ENCODE measurements around the gene ADRB2. TPM values are rescaled to one million over a fixed set of nuclear protein-coding genes. Genes with fewer than 3 reads are reported as not detected.

Gene ADRB2
- total and polyA plus RNA-seq, 2 of the 13 experiments (the other 11 are each of a cell fraction or from before 2014, with no cell fraction given), result not detected

DNA sequence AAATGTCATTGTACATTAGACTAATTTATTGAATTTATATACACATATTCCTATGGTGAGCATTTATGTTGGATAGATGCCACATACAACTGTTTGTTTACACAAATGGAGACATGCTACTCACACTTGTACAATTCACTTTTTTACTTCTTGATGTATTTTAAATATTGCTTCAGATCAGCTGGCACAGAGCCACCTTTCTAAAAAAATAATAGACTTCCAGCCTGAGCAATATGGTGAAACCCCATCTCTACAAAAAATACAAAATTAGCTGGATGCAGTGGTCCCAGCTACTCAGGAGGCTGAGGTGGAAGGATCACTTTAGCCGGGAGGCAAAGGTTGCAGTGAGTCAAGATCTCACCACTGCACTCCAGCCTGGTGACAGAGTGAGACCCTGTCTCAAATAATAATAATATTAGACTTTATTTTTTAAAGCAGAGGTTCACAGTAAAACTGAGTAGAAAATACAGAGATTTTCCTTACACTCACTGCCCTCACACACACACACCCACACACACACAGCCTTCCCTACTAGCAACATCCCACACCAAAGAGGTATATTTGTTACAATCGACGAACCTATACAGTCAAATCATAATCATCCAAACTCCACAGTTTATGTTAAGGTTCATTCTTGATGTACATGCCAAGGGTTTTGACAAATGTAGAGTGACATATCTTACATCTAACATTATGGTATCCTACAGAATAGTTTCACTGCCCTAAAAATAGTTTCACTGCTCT is 16.5 kb upstream of the ADRB2 start:
- BruUV-seq (replicated peaks), result no TSS peak
- 42% methylated on average over 3 of the region's 3 CpGs for WGBS (ENCODE audit: low lambda C conversion rate)
- no peaks in the 10 kb centered on the region for H3K36me3 ChIP-seq (replicated peaks in 1 of 2; ENCODE audit: control insufficient read depth in 1 of 2, insufficient read depth in 2 of 2, low read length in 2 of 2)
- no peaks in the 10 kb centered on the region; a peak in 1 of 5 replicates for H3K27me3 ChIP-seq (ENCODE audit: control insufficient read depth in 1 of 2, insufficient read depth in 2 of 2, low read length in 2 of 2)
- no peak overlapping the region for H3K9ac ChIP-seq (ENCODE audit: insufficient read depth, low read depth, low read length)
- ChIA-PET CTCF (ENCODE audit: low intra/inter-chr PET ratio, low total read pairs) (no interaction called here), POLR2A (no interaction called here)
- no peak overlapping the region for H3K27ac ChIP-seq (ENCODE audit: extremely low read length, insufficient read depth, low read length)
- no peak for DNase-seq (ENCODE audit: low spot score)
- H3K9me3 ChIP-seq (ENCODE audit: low read length), result no peaks in the 10 kb centered on the region
- TF ChIP-seq ZNF552 (CRISPR knock-in tag; IDR thresholded peaks at IDR 0.05; ENCODE audit: borderline replicate concordance) (no peak), XBP1 (CRISPR knock-in tag; IDR thresholded peaks at IDR 0.05) (no peak), MEF2D (CRISPR knock-in tag; IDR thresholded peaks at IDR 0.05) (no peak)
- intact Hi-C loops (cut with micrococcal nuclease; ENCODE audit: unreplicated experiment) (no loop called here), in situ Hi-C loops (cut with HindIII; ENCODE audit: extremely low pct_ligation_motif_present, low pct_unique_long_range_greater_than_20kb) (no loop called here)
- ATAC-seq, result no peak
- H3K4me1 ChIP-seq (ENCODE audit: insufficient read depth, low read length), result no peaks in the 10 kb centered on the region
- no peak for FAIRE-seq
- H3K79me2 ChIP-seq (ENCODE audit: insufficient read depth, low read length), result no peaks in the 10 kb centered on the region
- H3K4me3 ChIP-seq (replicated peaks in 1 of 3; ENCODE audit: insufficient read depth in 1 of 3, low read depth in 2 of 3, low read length in 3 of 3), result peak overlapping the region in 2 of 3 experiments; percentile 30 to 51; a peak in 3 of 6 replicates
- no peak overlapping the region for H2AFZ ChIP-seq (ENCODE audit: low read length)
- H4K20me1 ChIP-seq (ENCODE audit: insufficient read depth, low read length), result no peaks in the 10 kb centered on the region
- peak overlapping the region; percentile 62 for H3K4me2 ChIP-seq (ENCODE audit: low read depth, low read length)

DNA sequence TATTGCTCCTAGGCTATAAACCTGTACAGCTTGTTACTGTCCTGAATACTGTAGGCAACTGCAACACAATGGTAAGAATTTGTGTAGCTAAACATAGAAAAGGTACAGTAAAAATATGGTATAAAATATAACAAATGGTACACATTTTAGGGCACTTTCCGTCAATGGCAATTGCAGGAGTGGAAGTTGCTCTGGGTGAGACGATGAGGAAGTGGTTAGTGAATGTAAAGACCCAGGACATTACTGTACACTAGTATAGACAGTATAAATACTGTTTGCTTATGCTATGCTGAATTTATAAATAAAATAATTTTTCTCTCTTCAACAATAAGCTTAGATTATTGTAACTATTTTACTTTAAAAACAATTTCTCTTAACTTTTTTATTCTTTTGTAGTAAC is 15.6 kb upstream of the ADRB2 start:
- TF ChIP-seq ZFP37 (CRISPR knock-in tag; IDR thresholded peaks at IDR 0.05; ENCODE audit: borderline replicate concordance), result no peak
- no peak for TF ChIP-seq FOXP1 (IDR thresholded peaks at IDR 0.05)
- TF ChIP-seq FOXP1 (CRISPR knock-in tag; IDR thresholded peaks at IDR 0.05), result no peak
- no peak for TF ChIP-seq NCOR1 (IDR thresholded peaks at IDR 0.05; ENCODE audit: borderline replicate concordance, low read length)
- no peak for TF ChIP-seq ISX (CRISPR knock-in tag; conservative IDR thresholded peaks at IDR 0.05)
- TF ChIP-seq JUNB (CRISPR knock-in tag; IDR thresholded peaks at IDR 0.05; ENCODE audit: borderline replicate concordance), result no peak
- TF ChIP-seq, protein P1, sequence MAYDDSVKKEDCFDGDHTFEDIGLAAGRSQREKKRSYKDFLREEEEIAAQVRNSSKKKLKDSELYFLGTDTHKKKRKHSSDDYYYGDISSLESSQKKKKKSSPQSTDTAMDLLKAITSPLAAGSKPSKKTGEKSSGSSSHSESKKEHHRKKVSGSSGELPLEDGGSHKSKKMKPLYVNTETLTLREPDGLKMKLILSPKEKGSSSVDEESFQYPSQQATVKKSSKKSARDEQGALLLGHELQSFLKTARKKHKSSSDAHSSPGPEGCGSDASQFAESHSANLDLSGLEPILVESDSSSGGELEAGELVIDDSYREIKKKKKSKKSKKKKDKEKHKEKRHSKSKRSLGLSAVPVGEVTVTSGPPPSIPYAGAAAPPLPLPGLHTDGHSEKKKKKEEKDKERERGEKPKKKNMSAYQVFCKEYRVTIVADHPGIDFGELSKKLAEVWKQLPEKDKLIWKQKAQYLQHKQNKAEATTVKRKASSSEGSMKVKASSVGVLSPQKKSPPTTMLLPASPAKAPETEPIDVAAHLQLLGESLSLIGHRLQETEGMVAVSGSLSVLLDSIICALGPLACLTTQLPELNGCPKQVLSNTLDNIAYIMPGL (CRISPR knock-in tag; IDR thresholded peaks at IDR 0.05; ENCODE audit: borderline replicate concordance in 1 of 2, low read depth in 1 of 2), result no peak
- DNase-seq (ENCODE audit: low spot score) (no peak), ATAC-seq (no peak), FAIRE-seq (no peak)
- Histone ChIP-seq H3K4me2 (ENCODE audit: low read depth, low read length) (no peak overlapping the region), H3K79me2 (ENCODE audit: insufficient read depth, low read length) (no peaks in the 10 kb centered on the region), H3K4me1 (ENCODE audit: insufficient read depth, low read length) (no peaks in the 10 kb centered on the region), H3K4me3 (replicated peaks in 1 of 3; ENCODE audit: insufficient read depth in 1 of 3, low read depth in 2 of 3, low read length in 3 of 3) (no peak overlapping the region), H4K20me1 (ENCODE audit: insufficient read depth, low read length) (no peaks in the 10 kb centered on the region), H3K9ac (ENCODE audit: insufficient read depth, low read depth, low read length) (no peak overlapping the region), H3K9me3 (ENCODE audit: low read length) (no peaks in the 10 kb centered on the region), H2AFZ (ENCODE audit: low read length) (no peak overlapping the region), H3K36me3 (replicated peaks in 1 of 2; ENCODE audit: control insufficient read depth in 1 of 2, insufficient read depth in 2 of 2, low read length in 2 of 2) (no peaks in the 10 kb centered on the region), H3K27me3 (ENCODE audit: control insufficient read depth in 1 of 2, insufficient read depth in 2 of 2, low read length in 2 of 2) (no peaks in the 10 kb centered on the region; a peak in 1 of 5 replicates), H3K27ac (ENCODE audit: extremely low read length, insufficient read depth, low read length) (no peak overlapping the region)
- intact Hi-C loops (cut with micrococcal nuclease; ENCODE audit: unreplicated experiment) (no loop called here), in situ Hi-C loops (cut with HindIII; ENCODE audit: extremely low pct_ligation_motif_present, low pct_unique_long_range_greater_than_20kb) (no loop called here)
- CTCF ChIA-PET (ENCODE audit: low intra/inter-chr PET ratio, low total read pairs), result no interaction called here
- POLR2A ChIA-PET, result no interaction called here
- 44% methylated on average over 2 of the region's 2 CpGs for WGBS (ENCODE audit: low lambda C conversion rate)
- BruUV-seq (replicated peaks), result no TSS peak

All from HepG2 (cell line).